Progenitor cell of endocrine pancreas (in vitro differentiated cells): Measurements from ENCODE around the gene CNTN5. TPM values are rescaled to one million over a fixed set of nuclear protein-coding genes. Genes with fewer than 3 reads are reported as not detected.

Experiments used
- DNase-seq: peaks from one replicate; pipeline ENCODE4 v3.0.0; 2021; ENCODE audit warnings: low spot score; ENCODE audit not compliant: unreplicated experiment
- H3K27ac Mint-ChIP-seq: 2 replicates; pipeline ENCODE4 v1.8.0; 2021; ENCODE audit warnings: mild to moderate bottlenecking, moderate library complexity, mixed read lengths
- H3K27me3 Mint-ChIP-seq: 2 replicates; pipeline ENCODE4 v1.8.0; 2021; ENCODE audit warnings: mixed read lengths
- H3K36me3 Mint-ChIP-seq: 2 replicates; pipeline ENCODE4 v1.8.0; 2022; ENCODE audit warnings: mixed read lengths; ENCODE audit not compliant: insufficient read depth
- H3K4me1 Mint-ChIP-seq: 2 replicates; pipeline ENCODE4 v1.8.0; 2021; ENCODE audit warnings: low read depth, mixed read lengths
- H3K4me3 Mint-ChIP-seq: 2 replicates; pipeline ENCODE4 v1.8.0; 2021; ENCODE audit warnings: low read depth, mild to moderate bottlenecking, moderate library complexity, mixed read lengths
- H3K9me3 Mint-ChIP-seq: 2 replicates; pipeline ENCODE4 v1.8.0; 2021; ENCODE audit warnings: low read depth, mixed read lengths
- CTCF ChIP-seq: fragments of 200-600 bp; sonication (generic); IDR thresholded peaks from one replicate; pipeline ENCODE4 v1.5.0; 2021; ENCODE audit warnings: antibody characterized with exemption, mild to moderate bottlenecking; ENCODE audit not compliant: unreplicated experiment
- total RNA-seq: library from RNA; stranded (reverse); gene quantifications from 2 replicates; pipeline ENCODE4 v1.2.1, GENCODE V29; 2021

Gene CNTN5
- total RNA-seq, 1 donor from 2014 or later = 0.50 TPM

- no peak for DNase-seq
- TF ChIP-seq CTCF = no peak
- Mint-ChIP-seq H3K36me3 (no peaks in the 10 kb centered on the region), H3K4me3 (no peak overlapping the region), H3K9me3 (peaks cover 21% of the 10 kb centered on the region), H3K4me1 (no peaks in the 10 kb centered on the region), H3K27me3 (no peaks in the 10 kb centered on the region), H3K27ac (no peak overlapping the region)
Measured at GRCh38 chr11:99693941-99694492, 673.3 kb downstream of the CNTN5 start.

- Mint-ChIP-seq H3K27me3 (no peaks in the 10 kb centered on the region), H3K9me3 (peaks cover 16% of the 10 kb centered on the region), H3K4me1 (no peaks in the 10 kb centered on the region), H3K36me3 (no peaks in the 10 kb centered on the region), H3K27ac (no peak overlapping the region), H3K4me3 (no peak overlapping the region)
- no peak for DNase-seq
- TF ChIP-seq CTCF = no peak
Measured at GRCh38 chr11:99695106-99695505, 674.4 kb downstream of the CNTN5 start.

GRCh38 chr11:99706848-99707247 lies 686.1 kb downstream of the CNTN5 start:
- H3K4me3 Mint-ChIP-seq = no peak overlapping the region
- no peak for DNase-seq
- H3K27ac Mint-ChIP-seq = no peak overlapping the region
- no peaks in the 10 kb centered on the region for H3K27me3 Mint-ChIP-seq
- no peaks in the 10 kb centered on the region for H3K4me1 Mint-ChIP-seq
- no peaks in the 10 kb centered on the region for H3K9me3 Mint-ChIP-seq
- no peaks in the 10 kb centered on the region for H3K36me3 Mint-ChIP-seq
- no peak for TF ChIP-seq CTCF

- Mint-ChIP-seq H3K4me1 (no peaks in the 10 kb centered on the region), H3K27me3 (no peaks in the 10 kb centered on the region), H3K27ac (no peak overlapping the region), H3K9me3 (peaks cover 10% of the 10 kb centered on the region), H3K4me3 (no peak overlapping the region), H3K36me3 (no peaks in the 10 kb centered on the region)
- no peak for TF ChIP-seq CTCF
- no peak for DNase-seq
Measured at GRCh38 chr11:99708928-99709672, 688.4 kb downstream of the CNTN5 start.

GRCh38 chr11:99716302-99716701 lies 695.6 kb downstream of the CNTN5 start:
- TF ChIP-seq CTCF = no peak
- Mint-ChIP-seq H3K4me1 (no peaks in the 10 kb centered on the region), H3K27me3 (no peaks in the 10 kb centered on the region), H3K27ac (no peak overlapping the region), H3K4me3 (no peak overlapping the region), H3K36me3 (no peaks in the 10 kb centered on the region), H3K9me3 (peaks cover 11% of the 10 kb centered on the region)
- DNase-seq = no peak
